A673 (cell line): ENCODE data around the gene SLC35F1. TPM values are rescaled to one million over a fixed set of nuclear protein-coding genes. Genes with fewer than 3 reads are reported as not detected.

ENCODE experiments used
- BruUV-seq: library from RNA; stranded (reverse); fragments of 400-500 nt; replicated peaks from 2 replicates; lab custom pipeline; 2021; lab: Mats Ljungman, UMichigan
- CTCF ChIA-PET: fragments of 300-600 bp; sonication (Branson Sonifier 250); formaldehyde crosslinking; loops from one replicate; lab custom pipeline; 2022; ENCODE audit warnings: antibody characterized with exemption; lab: Charles Lee
- POLR2A ChIA-PET: fragments of 300-600 bp; sonication (Branson Sonifier 250); formaldehyde crosslinking; loops from one replicate; lab custom pipeline; 2022; ENCODE audit warnings: antibody characterized with exemption; ENCODE audit not compliant: low non-redundant PET; lab: Charles Lee
- DNase-seq: peaks from one replicate; pipeline ENCODE4 v3.0.0-alpha.2; 2015; ENCODE audit warnings: low spot score
- H3K27ac ChIP-seq: fragments of 200-600 bp; sonication (generic); 2 replicates; pipeline ENCODE4 v1.5.1; 2016; ENCODE audit warnings: mixed run types, low read depth, mild to moderate bottlenecking, mixed read lengths, antibody characterized with exemption, low read length; ENCODE audit not compliant: poor library complexity, severe bottlenecking
- H3K27me3 ChIP-seq: fragments of 200-600 bp; sonication (generic); replicated peaks from 2 replicates; pipeline ENCODE4 v1.6.1; 2017; ENCODE audit warnings: mixed run types, low read depth, mild to moderate bottlenecking, mixed read lengths, antibody characterized with exemption, low read length; ENCODE audit not compliant: insufficient read depth, poor library complexity
- H3K36me3 ChIP-seq: fragments of 200-600 bp; sonication (generic); 2 replicates; pipeline ENCODE4 v1.6.1; 2016; ENCODE audit warnings: mixed run types, mild to moderate bottlenecking, mixed read lengths, antibody characterized with exemption, low read length; ENCODE audit not compliant: insufficient read depth, poor library complexity, severe bottlenecking
- H3K4me1 ChIP-seq: fragments of 200-600 bp; sonication (generic); 2 replicates; pipeline ENCODE4 v1.6.1; 2017; ENCODE audit warnings: mixed run types, mild to moderate bottlenecking, mixed read lengths, antibody characterized with exemption, low read length; ENCODE audit not compliant: insufficient read depth, poor library complexity, severe bottlenecking
- H3K4me3 ChIP-seq: fragments of 200-600 bp; sonication (generic); 2 replicates; pipeline ENCODE4 v1.5.1; 2016; ENCODE audit warnings: low read depth, mixed run types, mild to moderate bottlenecking, mixed read lengths, low read length; ENCODE audit not compliant: poor library complexity, severe bottlenecking
- H3K9me3 ChIP-seq: fragments of 200-600 bp; sonication (generic); 2 replicates; pipeline ENCODE4 v1.6.1; 2016; ENCODE audit warnings: mixed run types, low read depth, mild to moderate bottlenecking, mixed read lengths, antibody characterized with exemption, low read length; ENCODE audit not compliant: poor library complexity, severe bottlenecking
- EZH2 ChIP-seq: fragments of 200-600 bp; sonication (generic); IDR thresholded peaks from 2 replicates; pipeline ENCODE4 v1.6.1; 2017; ENCODE audit warnings: borderline replicate concordance, low read depth, mild to moderate bottlenecking, mixed read lengths, antibody characterized with exemption, low read length; ENCODE audit not compliant: poor library complexity, severe bottlenecking
- intact Hi-C: fragments of 100-400 bp; cut with micrococcal nuclease; formaldehyde crosslinking; loops from one replicate; pipeline ENCODE4 v1.10.0; 2022; ENCODE audit not compliant: unreplicated experiment
- total RNA-seq: library from RNA; stranded (reverse); gene quantifications from 2 replicates; pipeline ENCODE4 v1.2.3, GENCODE V29; 2021
- TF ChIP-seq, protein P1 (sequence below): fragments of 300-800, 200-600 bp; sonication (generic); conservative IDR thresholded peaks from 2 replicates; pipeline ENCODE4 v1.5.1; 2017; ENCODE audit warnings: low read depth, mild to moderate bottlenecking, antibody characterized with exemption, low read length, moderate library complexity, mixed read lengths

Gene SLC35F1
- total RNA-seq, 1 experiment from 2014 or later = 5.3 TPM

DNA sequence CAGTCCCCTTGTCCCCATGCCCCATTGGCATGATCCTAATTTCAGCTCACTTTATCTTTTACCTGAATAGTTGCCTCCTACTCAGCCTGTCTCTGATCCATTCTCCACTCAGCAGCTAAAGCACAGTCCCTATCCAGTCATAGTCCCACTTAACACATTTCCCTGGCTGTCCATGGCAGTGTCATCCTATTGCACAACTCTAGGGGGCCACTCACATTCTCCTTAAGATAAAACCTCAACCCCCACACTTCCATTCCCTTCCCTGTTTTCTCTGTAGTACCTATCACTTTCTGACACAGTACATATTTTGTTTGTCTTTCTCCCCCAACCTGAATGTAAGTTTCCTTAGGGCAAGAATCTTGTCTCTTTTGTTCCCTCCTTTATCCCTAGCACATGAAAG lies 420.2 kb downstream of the SLC35F1 start:
- intact Hi-C loops = no loop called here
- ChIA-PET POLR2A (no interaction called here), CTCF (no interaction called here)
- H3K27ac ChIP-seq = no peak overlapping the region
- no peaks in the 10 kb centered on the region for H3K4me1 ChIP-seq
- no peak overlapping the region for H3K4me3 ChIP-seq
- no peak for TF ChIP-seq EZH2
- TF ChIP-seq, protein P1, sequence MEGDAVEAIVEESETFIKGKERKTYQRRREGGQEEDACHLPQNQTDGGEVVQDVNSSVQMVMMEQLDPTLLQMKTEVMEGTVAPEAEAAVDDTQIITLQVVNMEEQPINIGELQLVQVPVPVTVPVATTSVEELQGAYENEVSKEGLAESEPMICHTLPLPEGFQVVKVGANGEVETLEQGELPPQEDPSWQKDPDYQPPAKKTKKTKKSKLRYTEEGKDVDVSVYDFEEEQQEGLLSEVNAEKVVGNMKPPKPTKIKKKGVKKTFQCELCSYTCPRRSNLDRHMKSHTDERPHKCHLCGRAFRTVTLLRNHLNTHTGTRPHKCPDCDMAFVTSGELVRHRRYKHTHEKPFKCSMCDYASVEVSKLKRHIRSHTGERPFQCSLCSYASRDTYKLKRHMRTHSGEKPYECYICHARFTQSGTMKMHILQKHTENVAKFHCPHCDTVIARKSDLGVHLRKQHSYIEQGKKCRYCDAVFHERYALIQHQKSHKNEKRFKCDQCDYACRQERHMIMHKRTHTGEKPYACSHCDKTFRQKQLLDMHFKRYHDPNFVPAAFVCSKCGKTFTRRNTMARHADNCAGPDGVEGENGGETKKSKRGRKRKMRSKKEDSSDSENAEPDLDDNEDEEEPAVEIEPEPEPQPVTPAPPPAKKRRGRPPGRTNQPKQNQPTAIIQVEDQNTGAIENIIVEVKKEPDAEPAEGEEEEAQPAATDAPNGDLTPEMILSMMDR = no peak
- H3K27me3 ChIP-seq = peaks cover 52% of the 10 kb centered on the region
- H3K9me3 ChIP-seq = no peaks in the 10 kb centered on the region
- DNase-seq = no peak
- no TSS peak for BruUV-seq
- H3K36me3 ChIP-seq = no peaks in the 10 kb centered on the region

DNA sequence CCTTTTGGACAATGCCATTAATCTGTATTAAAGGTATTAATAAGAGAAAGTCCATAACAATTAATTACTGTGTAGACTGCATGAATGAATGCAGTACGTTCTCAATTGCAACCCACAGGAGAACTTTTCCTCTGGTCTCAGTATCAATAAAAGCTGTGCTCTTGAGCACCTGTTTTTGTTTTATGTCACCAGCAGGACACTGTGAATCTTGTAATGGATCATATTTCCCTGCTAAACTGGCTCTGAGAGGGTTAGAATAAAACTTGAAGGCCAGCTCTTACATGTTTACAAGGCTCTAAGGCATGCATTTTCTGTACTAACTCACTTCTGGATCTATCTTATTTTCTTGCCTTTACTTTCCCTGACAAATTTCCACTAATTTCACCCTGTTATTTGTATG lies 426.7 kb downstream of the SLC35F1 start:
- no peak for TF ChIP-seq EZH2
- TF ChIP-seq, protein P1 = no peak
- DNase-seq = no peak
- intact Hi-C loops = no loop called here
- ChIA-PET POLR2A (no interaction called here), CTCF (no interaction called here)
- Histone ChIP-seq H3K27ac (no peak overlapping the region), H3K9me3 (no peaks in the 10 kb centered on the region), H3K36me3 (no peaks in the 10 kb centered on the region), H3K4me1 (no peaks in the 10 kb centered on the region), H3K27me3 (peaks cover 10% of the 10 kb centered on the region), H3K4me3 (no peak overlapping the region)
- BruUV-seq = no TSS peak

DNA sequence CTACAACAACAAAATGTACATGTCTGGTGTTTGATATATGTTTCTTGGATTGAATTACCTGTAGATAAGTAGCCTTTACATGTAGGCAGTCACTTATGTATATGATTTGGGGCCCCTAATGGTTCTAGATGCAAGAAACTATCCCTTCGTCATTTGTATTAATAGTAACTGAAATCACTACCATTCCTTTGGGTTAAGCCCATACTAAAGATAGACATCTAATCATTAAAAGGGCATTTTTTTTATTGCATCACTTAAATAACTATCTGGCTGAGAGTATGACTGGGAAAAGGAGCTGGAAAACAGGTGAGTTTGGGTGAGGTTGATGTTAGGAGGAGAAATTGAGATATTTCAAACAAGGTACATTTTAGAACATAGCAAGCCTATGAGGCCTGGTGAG lies 427.6 kb downstream of the SLC35F1 start:
- Histone ChIP-seq H3K9me3 (no peaks in the 10 kb centered on the region), H3K36me3 (no peaks in the 10 kb centered on the region), H3K27me3 (peaks cover 5% of the 10 kb centered on the region), H3K27ac (no peak overlapping the region), H3K4me1 (no peaks in the 10 kb centered on the region), H3K4me3 (no peak overlapping the region)
- CTCF ChIA-PET = no interaction called here
- intact Hi-C loops = no loop called here
- BruUV-seq = no TSS peak
- no peak for DNase-seq
- TF ChIP-seq, protein P1 = no peak
- POLR2A ChIA-PET = no interaction called here
